Measurements from ENCODE around the gene CADM1. TPM values are rescaled to one million over a fixed set of nuclear protein-coding genes. Genes with fewer than 3 reads are reported as not detected.

The CADM1 gene
- total and polyA plus RNA-seq, 2 donors (not counting 3 experiments of a cell fraction or from before 2014, with no cell fraction given): 0.52 to 2.6 TPM

GRCh38 chr11:115127790-115128189 is 376.4 kb downstream of the CADM1 start:
- Histone ChIP-seq H2AFZ (ENCODE audit: low read depth, low read length) (no peak overlapping the region), H3K9ac (replicated peaks; ENCODE audit: extremely low read depth, insufficient read depth, low read length) (no peak overlapping the region), H3K4me2 (ENCODE audit: insufficient read depth, low read length) (no peak overlapping the region), H3K27me3 (ENCODE audit: control insufficient read depth in 2 of 2, insufficient read depth in 2 of 2, low read length in 2 of 2) (no peaks in the 10 kb centered on the region), H3K27ac (ENCODE audit: insufficient read depth, low read depth, low read length) (no peak overlapping the region), H3K36me3 (ENCODE audit: control insufficient read depth in 2 of 2, extremely low read depth in 1 of 2, insufficient read depth in 2 of 2, low read length in 2 of 2) (no peaks in the 10 kb centered on the region), H4K20me1 (replicated peaks; ENCODE audit: control insufficient read depth, extremely low read depth, insufficient read depth, low read length) (no peaks in the 10 kb centered on the region), H3K9me1 (replicated peaks; ENCODE audit: control insufficient read depth, extremely low read depth, insufficient read depth, low read length) (no peaks in the 10 kb centered on the region), H3K9me3 (replicated peaks; ENCODE audit: control insufficient read depth, insufficient read depth, low read length) (no peaks in the 10 kb centered on the region), H3K4me1 (ENCODE audit: control insufficient read depth, extremely low read depth, insufficient read depth, low read length) (no peaks in the 10 kb centered on the region), H3K79me2 (ENCODE audit: control insufficient read depth, insufficient read depth, low read length) (no peaks in the 10 kb centered on the region), H3K4me3 (replicated peaks in 1 of 3; ENCODE audit: insufficient read depth in 1 of 3, low read depth in 1 of 3, low read length in 3 of 3) (no peak overlapping the region)
- intact Hi-C loops (cut with micrococcal nuclease) (no loop called here), dilution Hi-C loops (cut with MboI; ENCODE audit: extremely low pct_ligation_motif_present, low sequenced_read_pairs) (no loop called here)
- TF ChIP-seq MAX (IDR thresholded peaks at IDR 0.05; ENCODE audit: insufficient read depth, insufficient read length) (no peak), JUN (IDR thresholded peaks at IDR 0.05; ENCODE audit: borderline replicate concordance, insufficient read depth, insufficient read length, low read depth) (no peak), POLR2A (IDR thresholded peaks at IDR 0.05; ENCODE audit: low read depth, low read length) (no peak), GATA2 (IDR thresholded peaks at IDR 0.05; ENCODE audit: insufficient read depth, insufficient read length, low read depth, low read length) (no peak), MYC (IDR thresholded peaks at IDR 0.05; ENCODE audit: low read depth, low read length) (no peak)
- no TSS peak for BruUV-seq (replicated peaks)
- ChIA-PET CTCF (no interaction called here), POLR2A (no interaction called here)
- FAIRE-seq: no peak
- no peak for DNase-seq (ENCODE audit: low read depth, low spot score)

- CTCF ChIA-PET: no interaction called here
- H4K20me1 ChIP-seq (replicated peaks; ENCODE audit: control insufficient read depth, extremely low read depth, insufficient read depth, low read length): no peaks in the 10 kb centered on the region
- H3K36me3 ChIP-seq (ENCODE audit: control insufficient read depth in 2 of 2, extremely low read depth in 1 of 2, insufficient read depth in 2 of 2, low read length in 2 of 2): no peaks in the 10 kb centered on the region
Observed at GRCh38 chr11:115126515-115127208, 377.6 kb downstream of the CADM1 start.

More at GRCh38 chr11:115126515-115127208, 377.6 kb downstream of the CADM1 start:
- H3K27me3 ChIP-seq (ENCODE audit: control insufficient read depth in 2 of 2, insufficient read depth in 2 of 2, low read length in 2 of 2): no peaks in the 10 kb centered on the region
- no peak overlapping the region for H3K27ac ChIP-seq (ENCODE audit: insufficient read depth, low read depth, low read length)
- FAIRE-seq (no peak), DNase-seq (ENCODE audit: low read depth, low spot score) (no peak)
- H3K9me3 ChIP-seq (replicated peaks; ENCODE audit: control insufficient read depth, insufficient read depth, low read length): no peaks in the 10 kb centered on the region
- H3K79me2 ChIP-seq (ENCODE audit: control insufficient read depth, insufficient read depth, low read length): no peaks in the 10 kb centered on the region
- no peak overlapping the region for H2AFZ ChIP-seq (ENCODE audit: low read depth, low read length)
- BruUV-seq (replicated peaks): no TSS peak
- TF ChIP-seq CTCF (IDR thresholded peaks at IDR 0.05; ENCODE audit: extremely low read depth in 1 of 2, insufficient read depth in 1 of 2, low read depth in 1 of 2, low read length in 2 of 2) (no peak), POLR2AphosphoS5 (IDR thresholded peaks at IDR 0.05; ENCODE audit: insufficient read depth, low read depth, low read length) (no peak), JUN (IDR thresholded peaks at IDR 0.05; ENCODE audit: borderline replicate concordance, insufficient read depth, insufficient read length, low read depth) (no peak), FOS (IDR thresholded peaks at IDR 0.05; ENCODE audit: borderline replicate concordance, insufficient read depth, low read length) (no peak), MAX (IDR thresholded peaks at IDR 0.05; ENCODE audit: insufficient read depth, insufficient read length) (no peak), GATA2 (IDR thresholded peaks at IDR 0.05; ENCODE audit: insufficient read depth, insufficient read length, low read depth, low read length) (no peak)
- H3K4me3 ChIP-seq (replicated peaks in 1 of 3; ENCODE audit: insufficient read depth in 1 of 3, low read depth in 1 of 3, low read length in 3 of 3): no peak overlapping the region
- H3K9me1 ChIP-seq (replicated peaks; ENCODE audit: control insufficient read depth, extremely low read depth, insufficient read depth, low read length): no peaks in the 10 kb centered on the region
- dilution Hi-C loops (cut with MboI; ENCODE audit: extremely low pct_ligation_motif_present, low sequenced_read_pairs): no loop called here
- no peaks in the 10 kb centered on the region for H3K4me1 ChIP-seq (ENCODE audit: control insufficient read depth, extremely low read depth, insufficient read depth, low read length)
- no peak overlapping the region for H3K4me2 ChIP-seq (ENCODE audit: insufficient read depth, low read length)
- intact Hi-C loops (cut with micrococcal nuclease): no loop called here
- no peak overlapping the region for H3K9ac ChIP-seq (replicated peaks; ENCODE audit: extremely low read depth, insufficient read depth, low read length)
- POLR2A ChIA-PET: no interaction called here
